NCI-H748 (cell line): ENCODE data around the gene USP10.
A peak's percentile ranks its signal among the peaks of the same experiment; 100 is the strongest.

Experiments
- DNase-seq: peaks from one replicate; lab custom pipeline; 2025; ENCODE audit not compliant: unreplicated experiment; lab: John Stamatoyannopoulos, UW

Gene USP10, protein sequence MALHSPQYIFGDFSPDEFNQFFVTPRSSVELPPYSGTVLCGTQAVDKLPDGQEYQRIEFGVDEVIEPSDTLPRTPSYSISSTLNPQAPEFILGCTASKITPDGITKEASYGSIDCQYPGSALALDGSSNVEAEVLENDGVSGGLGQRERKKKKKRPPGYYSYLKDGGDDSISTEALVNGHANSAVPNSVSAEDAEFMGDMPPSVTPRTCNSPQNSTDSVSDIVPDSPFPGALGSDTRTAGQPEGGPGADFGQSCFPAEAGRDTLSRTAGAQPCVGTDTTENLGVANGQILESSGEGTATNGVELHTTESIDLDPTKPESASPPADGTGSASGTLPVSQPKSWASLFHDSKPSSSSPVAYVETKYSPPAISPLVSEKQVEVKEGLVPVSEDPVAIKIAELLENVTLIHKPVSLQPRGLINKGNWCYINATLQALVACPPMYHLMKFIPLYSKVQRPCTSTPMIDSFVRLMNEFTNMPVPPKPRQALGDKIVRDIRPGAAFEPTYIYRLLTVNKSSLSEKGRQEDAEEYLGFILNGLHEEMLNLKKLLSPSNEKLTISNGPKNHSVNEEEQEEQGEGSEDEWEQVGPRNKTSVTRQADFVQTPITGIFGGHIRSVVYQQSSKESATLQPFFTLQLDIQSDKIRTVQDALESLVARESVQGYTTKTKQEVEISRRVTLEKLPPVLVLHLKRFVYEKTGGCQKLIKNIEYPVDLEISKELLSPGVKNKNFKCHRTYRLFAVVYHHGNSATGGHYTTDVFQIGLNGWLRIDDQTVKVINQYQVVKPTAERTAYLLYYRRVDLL

DNA sequence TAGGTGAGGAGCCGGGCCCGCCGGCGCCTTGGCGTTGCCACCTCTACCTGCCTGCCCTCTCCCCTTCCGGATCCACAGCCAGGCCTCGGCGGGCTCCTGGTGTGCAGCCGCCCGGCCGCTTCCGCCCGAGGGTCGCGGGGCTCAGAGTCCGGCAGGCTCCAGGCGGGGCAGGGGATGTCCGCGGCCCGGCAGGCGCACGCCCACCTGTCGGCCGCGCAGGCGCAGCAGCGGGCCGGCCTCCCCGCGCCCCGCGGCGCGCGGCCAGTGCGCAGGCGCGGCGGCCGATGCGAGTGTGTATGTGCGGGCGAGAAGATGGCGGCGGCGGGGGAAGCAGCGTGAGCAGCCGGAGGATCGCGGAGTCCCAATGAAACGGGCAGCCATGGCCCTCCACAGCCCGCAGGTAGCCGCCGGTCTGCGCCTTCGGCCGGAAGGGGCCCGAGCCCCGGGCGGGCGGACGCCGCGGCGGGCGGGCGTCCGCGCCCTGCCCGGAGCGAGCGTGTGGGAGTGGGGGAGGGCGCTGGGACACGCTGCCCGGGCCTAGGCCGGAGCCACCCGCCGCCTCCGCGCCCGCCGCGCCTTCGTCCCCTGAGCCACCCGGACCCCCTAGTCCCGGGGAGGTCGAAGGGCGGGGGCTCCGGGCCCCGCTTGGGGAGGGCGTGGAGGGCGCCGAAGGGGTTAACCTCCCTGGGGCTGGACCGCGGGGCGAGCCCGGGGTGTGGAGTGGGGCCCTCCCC lies at the start of gene USP10:
USP10 (plus strand) TSS at position 289 of the 734 bp plus-strand sequence; CDS start at position 380, 91 bp downstream.
- DNase-seq: peak; percentile 81

DNA sequence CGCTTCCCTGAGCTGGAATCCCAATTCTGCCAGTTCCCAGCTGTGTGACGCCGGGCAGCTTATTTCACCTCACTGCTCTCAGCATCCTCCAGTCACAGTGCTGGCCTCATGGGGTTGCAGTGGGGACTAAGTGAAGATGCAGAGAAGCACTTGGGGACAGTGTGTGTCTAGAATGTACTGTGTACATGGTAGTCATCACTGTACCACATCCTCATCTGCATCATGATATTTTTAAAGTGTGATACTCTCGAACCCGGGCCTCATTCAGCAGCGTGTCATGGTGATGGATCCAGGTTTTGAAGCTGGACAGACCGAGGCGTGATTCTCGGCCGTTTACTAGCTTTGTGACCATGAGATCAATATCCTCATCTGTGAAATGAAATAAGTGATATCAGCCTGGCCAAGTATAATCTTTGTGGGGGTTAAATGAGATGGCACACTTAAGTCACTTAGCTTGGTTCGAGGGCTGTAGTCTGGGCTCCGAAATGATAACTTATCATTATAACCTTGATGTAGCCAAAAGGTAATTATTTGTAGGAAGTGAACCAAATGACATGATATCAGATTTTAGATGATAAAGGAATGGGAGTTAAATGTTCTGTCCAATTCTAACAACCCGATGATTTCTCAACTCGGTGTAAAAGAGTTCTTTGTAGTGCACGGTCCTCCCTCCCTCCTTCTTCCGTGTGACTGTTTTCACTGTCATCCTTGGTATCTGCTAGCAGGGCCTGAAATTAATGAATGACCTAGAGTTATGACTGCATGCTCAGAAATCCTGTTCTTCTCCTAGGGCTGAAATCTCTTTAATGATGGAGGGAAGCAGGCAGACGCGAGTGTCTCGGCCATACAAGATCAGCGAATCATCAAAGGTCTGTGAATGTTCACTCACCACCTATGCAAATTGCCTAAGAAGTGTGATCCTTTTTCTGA lies 49.5 kb upstream of the USP10 start:
- no peak for DNase-seq

DNA sequence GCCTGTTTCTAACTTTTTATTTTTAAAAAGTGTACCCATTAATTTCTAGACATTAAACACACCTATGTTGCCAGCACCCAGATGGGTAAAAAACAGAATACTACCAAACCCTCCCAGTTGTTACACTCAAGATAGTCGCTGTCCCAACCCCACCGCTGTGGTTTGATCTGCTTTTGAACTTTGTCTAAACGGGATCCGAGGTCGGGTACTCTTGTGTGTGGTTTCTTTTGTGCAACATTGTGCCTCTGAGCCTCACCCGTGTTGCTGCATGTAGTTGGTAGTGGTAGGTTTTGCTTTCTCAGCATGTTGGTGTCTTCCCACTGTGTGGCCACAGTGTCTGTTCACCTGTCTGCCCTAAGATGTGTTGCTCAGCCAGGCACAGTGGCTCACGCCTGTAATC lies 47.2 kb upstream of the USP10 start:
- DNase-seq: no peak

DNA sequence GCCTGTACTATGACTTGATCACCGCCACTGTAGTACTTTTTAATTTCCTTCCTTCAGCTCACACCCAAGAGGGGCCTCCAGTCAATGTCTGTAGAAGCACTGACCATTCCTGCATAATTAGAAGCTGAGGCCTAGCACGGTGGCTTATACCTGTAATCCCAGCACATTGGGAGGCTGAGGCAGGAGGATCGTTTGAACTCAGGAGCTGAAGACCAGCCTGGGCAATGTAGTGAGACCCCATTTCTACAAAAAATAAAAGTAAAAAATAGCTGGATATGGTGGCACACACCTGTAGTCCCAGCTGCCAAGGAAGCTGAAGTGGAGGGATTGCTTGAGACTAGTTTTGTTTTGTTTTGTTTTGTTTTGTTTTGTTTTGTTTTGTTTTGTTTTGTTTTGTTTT lies 45.6 kb upstream of the USP10 start:
- no peak for DNase-seq

DNA sequence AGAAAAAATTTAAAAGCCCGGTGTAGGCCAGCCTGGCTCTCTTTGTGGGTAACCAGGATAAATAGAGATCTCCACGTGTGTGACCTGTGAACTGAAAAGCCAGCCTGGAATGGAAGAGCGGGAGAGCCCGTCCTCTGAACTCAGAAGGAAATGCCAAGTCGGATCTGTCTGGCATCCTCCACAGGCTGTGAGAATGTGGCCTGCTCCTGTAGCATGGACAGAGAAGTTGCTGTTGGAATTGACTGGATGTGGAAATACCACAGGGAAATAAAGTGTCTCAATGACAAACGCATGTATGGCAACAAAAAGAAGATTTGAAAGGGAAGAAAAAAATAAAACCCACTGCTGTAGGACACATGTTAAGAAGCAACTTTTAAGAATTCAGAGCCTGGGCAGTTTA lies 44.8 kb upstream of the USP10 start:
- no peak for DNase-seq

DNA sequence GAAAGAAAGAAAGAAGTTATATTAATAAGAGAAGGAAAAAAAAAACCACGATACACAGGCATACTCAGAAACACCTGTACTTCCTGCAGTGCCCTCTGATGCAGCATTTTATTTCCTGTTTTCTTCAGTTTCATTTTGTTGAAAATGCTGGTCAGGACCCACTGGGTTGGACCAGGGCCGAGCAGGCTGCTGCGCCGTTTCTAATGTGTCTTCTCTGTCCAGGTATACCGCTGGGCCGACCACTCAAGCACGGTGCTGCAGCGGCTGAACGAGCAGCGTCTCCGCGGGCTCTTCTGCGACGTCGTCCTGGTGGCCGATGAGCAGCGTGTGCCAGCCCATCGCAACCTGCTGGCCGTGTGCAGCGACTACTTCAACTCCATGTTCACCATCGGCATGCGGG lies 43.2 kb upstream of the USP10 start:
- DNase-seq: no peak

DNA sequence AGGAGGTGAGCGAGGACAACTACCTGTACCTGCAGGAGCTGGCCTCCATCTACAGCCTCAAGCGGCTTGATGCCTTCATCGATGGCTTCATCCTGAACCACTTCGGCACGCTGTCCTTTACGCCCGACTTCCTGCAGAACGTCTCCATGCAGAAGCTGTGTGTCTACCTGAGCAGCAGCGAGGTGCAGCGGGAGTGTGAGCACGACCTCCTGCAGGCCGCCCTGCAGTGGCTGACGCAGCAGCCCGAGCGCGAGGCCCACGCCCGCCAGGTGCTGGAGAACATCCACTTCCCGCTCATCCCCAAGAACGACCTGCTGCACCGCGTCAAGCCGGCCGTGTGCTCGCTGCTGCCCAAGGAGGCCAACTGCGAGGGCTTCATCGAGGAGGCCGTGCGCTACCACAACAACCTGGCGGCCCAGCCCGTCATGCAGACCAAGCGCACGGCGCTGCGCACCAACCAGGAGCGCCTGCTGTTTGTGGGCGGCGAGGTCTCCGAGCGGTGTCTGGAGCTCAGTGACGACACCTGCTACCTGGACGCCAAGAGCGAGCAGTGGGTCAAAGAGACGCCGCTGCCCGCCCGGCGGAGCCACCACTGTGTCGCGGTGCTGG lies 42.5 kb upstream of the USP10 start:
- no peak for DNase-seq

DNA sequence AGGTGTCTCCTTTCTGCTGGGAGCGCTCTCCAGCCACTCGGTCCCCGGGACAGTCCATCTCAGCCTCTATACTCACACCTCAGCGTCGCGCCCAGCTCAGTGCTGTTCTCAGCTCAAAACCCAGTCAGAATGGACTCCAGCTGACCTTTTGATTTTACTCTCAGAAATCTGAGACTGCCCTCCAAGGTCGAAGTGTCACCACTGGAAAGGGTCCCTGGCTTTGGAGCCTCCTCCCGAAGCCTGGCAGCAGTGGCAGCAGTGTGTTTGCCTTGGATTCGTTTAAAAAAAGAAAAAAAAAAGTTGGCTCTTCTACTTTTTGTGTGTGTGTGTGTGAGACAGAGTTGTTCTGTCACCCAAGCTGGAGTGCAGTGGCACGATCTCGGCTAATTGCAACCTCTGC lies 41.1 kb upstream of the USP10 start:
- DNase-seq: no peak

DNA sequence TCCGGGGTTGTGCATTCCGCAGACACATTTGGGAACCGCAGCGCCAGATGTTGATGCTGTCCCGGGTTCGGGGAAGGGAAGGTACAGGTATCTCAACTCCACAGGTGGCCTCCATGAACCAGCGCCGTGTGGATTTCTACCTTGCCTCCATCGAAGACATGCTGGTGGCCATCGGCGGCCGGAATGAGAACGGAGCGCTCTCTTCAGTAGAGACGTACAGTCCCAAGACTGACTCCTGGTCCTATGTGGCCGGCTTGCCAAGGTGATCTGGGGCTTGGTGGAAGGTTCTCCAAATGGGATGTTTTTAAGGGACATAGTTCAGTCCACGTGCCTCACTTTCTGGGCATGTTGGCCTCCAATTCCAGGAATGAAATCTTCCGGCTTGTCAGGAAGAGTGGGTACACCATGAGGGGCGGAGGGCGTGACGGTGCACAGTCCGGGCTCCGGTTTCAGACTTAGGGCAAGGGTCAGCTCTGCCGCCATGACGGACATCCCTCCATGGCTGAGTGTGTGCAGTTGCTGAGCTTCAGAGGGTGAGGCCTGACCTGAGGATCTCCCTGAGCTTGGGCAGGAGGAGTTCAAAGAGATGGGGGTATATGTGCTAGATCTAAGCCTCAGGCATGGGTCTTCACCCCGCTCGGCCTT lies 40.0 kb upstream of the USP10 start:
- no peak for DNase-seq

DNA sequence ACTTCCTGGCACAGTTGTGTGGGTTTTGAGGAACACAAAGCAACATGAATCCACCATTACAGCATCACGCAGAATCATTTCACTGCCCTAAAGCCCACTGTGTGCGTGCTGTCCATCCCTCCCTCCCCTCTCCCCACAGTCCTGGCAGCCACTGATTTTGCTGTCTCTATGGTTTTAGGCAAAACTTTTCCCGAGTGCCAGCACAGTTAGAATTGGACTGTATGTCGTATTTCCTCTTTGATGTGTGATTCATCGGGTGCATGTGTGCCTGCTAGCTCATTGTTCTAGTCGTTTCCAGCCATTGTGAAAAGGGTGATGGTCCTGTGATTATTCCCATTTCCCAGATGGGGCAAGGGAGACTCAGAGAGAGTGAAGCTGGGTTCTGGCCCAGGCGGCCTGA lies 38.8 kb upstream of the USP10 start:
- DNase-seq: no peak

DNA sequence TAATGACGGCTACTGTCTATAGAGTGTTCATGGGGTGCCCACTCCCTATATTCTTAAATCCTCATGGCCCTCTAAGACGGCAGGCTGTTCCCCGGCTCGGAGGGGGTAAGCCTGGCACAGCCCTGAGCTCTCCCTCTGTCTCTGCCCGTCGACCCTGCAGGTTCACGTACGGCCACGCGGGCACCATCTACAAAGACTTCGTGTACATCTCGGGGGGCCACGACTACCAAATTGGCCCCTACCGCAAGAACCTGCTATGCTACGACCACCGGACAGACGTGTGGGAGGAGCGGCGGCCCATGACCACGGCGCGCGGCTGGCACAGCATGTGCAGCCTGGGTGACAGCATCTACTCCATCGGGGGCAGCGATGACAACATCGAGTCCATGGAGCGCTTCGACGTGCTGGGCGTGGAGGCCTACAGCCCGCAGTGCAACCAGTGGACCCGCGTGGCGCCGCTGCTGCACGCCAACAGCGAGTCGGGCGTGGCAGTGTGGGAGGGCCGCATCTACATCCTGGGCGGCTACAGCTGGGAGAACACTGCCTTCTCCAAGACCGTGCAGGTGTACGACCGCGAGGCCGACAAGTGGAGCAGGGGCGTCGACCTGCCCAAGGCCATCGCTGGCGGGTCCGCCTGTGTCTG lies 38.3 kb upstream of the USP10 start:
- no peak for DNase-seq

DNA sequence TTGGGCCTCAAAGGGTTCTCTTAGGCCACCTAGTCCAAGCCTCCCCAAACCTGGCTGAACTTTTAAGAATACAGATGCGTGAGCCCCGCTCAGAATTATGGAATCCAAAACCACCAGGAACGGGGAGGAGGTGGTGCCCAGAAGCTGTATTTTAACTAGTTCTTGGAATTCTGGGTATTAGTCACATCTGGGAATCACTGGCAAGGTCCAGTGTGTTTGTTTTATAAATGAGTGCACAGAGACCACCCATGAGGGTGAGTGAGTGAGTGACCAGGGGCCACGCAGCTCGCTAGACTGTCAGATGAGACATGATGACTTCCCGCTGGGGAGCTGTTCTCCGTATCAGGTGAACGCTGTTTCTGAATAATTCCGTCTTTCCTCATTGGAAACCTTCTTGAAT lies 37.3 kb upstream of the USP10 start:
- DNase-seq: no peak

DNA sequence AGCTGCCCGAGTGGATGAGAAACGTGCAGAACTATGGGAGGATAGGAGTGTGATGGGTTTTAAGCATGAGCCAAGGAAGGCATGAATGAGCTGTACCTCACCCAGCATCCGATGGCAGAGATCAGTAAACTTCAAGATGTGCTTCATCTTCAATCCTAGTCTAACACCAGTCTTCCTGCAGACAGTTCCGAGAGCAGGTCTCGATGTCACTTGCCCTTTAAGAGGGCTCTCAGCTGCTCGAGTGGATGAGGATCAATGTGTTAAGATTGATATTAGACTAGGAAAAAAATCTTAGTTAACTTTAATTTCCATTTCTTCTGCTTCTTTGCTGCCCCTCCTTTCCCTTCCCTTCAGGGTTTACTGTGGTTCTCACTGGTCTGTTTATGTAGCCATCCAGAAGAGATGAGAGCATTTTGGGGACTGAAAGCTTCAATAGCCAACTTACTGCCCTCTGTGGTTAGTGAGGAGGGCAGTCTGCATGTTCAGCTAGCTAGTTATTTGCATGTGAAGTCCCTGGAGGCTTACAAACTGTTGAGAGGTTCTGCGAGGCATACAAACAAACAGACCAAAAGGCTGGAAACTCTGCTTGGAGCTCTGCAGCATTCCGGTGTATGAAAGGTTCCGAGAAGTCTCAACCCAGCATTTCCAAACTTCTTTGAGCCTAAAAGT lies 36.2 kb upstream of the USP10 start:
- no peak for DNase-seq

DNA sequence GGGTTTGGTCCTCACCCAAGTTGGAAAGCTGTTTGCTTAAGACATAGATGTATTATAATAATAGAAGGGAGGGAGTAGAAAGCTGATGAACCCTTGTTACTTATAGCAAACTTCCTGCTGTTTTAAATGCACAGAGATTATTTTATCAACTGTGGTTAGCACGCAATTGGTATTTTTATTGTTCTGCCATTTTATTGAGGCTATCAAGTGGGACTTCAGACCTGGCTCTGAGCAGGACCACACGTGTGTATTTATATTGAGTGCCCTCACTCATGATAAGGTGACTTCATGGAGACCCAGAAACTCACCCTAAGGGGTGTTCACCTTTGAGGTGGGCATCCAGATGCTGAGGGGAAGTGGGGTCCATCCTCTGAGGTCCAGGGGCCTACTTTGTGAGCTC lies 34.4 kb upstream of the USP10 start:
- DNase-seq: no peak

DNA sequence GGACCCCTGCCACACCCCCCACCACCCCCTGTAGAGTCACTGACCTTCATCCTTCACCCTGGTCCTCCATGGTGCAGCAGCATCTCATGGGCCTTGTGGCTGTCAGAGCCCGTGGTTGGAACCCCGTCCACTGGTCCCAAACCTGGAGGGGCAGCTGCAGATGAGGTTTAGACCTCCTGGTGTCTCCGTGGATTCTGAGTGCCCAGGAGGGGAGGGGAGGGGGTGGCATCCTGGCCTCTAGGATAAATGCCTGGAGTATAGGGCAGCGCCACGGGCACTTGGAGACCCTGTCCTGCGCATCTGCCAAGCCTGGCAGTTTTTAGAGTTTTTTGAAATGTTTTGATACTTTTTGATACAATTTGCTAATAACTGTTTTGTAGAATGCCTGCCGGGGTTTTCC lies 34.0 kb upstream of the USP10 start:
- no peak for DNase-seq

DNA sequence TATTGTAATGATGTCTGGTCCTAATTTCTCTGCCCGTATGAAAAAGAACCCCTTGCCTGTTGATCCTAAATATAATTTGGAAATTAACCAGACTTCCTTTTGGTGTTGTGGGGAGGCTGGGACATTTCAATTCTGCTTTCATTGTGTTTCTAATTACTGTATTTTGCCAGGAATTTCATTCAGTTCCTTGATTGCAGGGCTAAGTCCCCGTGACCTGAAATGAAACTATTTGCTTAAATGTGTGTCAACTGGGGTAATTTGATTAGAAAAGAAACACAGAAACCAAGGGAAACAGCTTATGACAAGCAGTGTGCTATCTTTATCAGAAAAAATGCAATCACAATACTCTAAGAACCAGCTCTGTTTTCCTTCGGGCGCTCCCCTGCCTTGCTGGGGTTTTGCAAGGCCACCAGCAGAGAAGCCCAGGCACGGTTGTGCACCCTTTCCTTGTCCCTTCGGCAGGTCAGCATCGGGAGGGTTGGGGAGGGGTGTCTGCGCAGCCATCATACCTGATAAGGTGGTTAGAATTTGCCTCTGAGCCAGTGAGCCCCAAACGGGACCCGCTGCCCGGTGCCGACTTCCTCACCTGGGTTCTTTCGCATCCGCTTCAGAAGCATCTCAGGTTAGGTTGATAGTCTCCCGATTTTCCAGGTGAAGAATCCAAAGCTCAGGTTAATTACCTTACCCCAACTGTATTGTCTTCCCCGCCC lies 32.0 kb upstream of the USP10 start:
- no peak for DNase-seq

DNA sequence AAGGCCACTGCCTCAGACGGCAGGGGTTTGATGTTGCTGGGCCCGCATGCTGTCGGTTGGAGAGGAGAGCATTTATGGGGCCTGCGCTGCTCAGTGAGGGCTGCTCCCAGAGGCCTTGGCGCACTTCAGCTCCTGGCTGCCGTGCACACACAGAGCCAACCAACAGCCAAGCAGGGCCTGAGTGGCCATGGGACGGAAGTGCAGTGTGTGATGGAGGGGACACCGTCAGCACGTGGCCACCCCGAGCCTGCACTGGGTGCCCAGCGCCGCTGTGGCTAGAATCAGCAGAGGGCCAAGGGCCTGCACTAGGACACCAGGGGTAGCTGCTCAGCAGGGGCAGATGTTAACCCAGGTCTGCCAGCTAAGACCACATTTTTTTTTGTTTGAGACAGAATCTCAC lies 29.7 kb upstream of the USP10 start:
- no peak for DNase-seq
